AG04449 (cell line): ENCODE data around the gene CYRIA.

ENCODE experiments used
- CTCF ChIA-PET: fragments of 350-600 bp; formaldehyde crosslinking; extraction: SDS; loops from one replicate; lab custom pipeline; 2021; ENCODE audit warnings: antibody characterized with exemption; lab: Yijun Ruan, JAX
- POLR2A ChIA-PET: fragments of 400-600, 350-600 bp; formaldehyde crosslinking; extraction: SDS; loops from one replicate; lab custom pipeline; 2020; ENCODE audit warnings: antibody characterized with exemption, inconsistent platforms; lab: Yijun Ruan, JAX
- DNase-seq: peaks from one replicate; pipeline ENCODE4 v3.0.0-alpha.2; 2010; ENCODE audit warnings: low read depth, low spot score
- H3K4me3 ChIP-seq: 2 replicates; pipeline ENCODE4 v1.5.1; 2011; ENCODE audit warnings: low read depth, mild to moderate bottlenecking, control low read depth, low read length
- CTCF ChIP-seq: IDR thresholded peaks from one replicate; pipeline ENCODE4 v1.5.1; 2011; ENCODE audit warnings: mild to moderate bottlenecking, moderate library complexity, low read length, control low read depth, inconsistent platforms; ENCODE audit not compliant: insufficient read depth; ENCODE audit errors: missing control alignments

Gene CYRIA

GRCh38 chr2:16622399-16622968, 43.1 kb downstream of the CYRIA start:
- no peak for TF ChIP-seq CTCF
- no peak for DNase-seq
- POLR2A ChIA-PET: no interaction called here
- no peak overlapping the region for H3K4me3 ChIP-seq
- CTCF ChIA-PET: interaction anchor here (0.8 to 3.2 kb wide), 5 partner anchors 10 to 135 kb away, joined by 3 to 16 read pairs (median 4); no protein-coding TSS in a partner anchor

DNA sequence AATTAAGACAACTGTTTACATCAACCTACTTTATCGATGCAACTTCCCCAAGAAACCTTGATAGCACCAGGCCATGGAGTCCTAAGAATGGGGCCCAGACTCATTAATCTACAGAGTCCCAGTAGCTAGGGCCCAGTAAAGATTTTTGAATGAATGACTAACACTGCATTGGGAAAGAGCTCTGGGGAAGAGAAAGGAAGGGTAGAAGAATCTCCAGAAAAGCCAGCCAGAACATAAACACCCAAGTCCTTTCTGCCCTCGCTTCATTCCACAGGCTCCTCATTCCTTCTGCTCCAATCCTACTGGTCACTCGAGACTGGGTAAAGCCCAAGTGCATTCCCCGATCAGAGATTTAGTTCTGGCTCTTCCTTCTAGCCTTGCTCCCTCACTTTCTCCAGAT, 44.3 kb downstream of the CYRIA start:
- ChIA-PET POLR2A (no interaction called here), CTCF (interaction anchor here (0.8 to 3.7 kb wide), 4 partner anchors 9 to 137 kb away, joined by 3 to 17 read pairs (median 8); no protein-coding TSS in a partner anchor)
- no peak for DNase-seq
- no peak for TF ChIP-seq CTCF
- H3K4me3 ChIP-seq: no peak overlapping the region

DNA sequence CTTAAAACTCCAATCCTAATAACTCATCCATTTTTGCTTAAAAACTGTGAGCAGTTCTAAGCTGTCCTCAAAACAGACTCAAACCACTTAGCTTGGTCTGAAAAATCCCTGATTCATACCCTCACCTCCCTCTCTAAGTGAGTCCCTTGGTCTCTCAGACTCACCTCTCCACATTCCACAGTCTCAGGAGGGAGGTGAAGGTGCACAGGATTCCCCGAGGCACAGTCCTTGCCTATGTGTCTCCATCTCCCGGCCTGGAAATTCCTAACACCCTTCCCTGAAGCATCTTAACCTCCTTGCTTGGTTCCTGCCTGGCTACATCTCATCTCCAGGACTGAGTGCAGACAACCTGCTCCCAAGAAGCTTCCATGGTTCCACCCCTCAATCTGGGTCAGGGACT, 45.0 kb downstream of the CYRIA start:
- no peak for TF ChIP-seq CTCF
- CTCF ChIA-PET: interaction anchor here (3.2 to 3.7 kb wide), 2 partner anchors 12 to 136 kb away, joined by 11 to 17 read pairs; no protein-coding TSS in a partner anchor

GRCh38 chr2:16619576-16620245, 45.9 kb downstream of the CYRIA start:
- POLR2A ChIA-PET: no interaction called here
- TF ChIP-seq CTCF: no peak

More for the DNA sequence above, 45.0 kb downstream of the CYRIA start:
- DNase-seq: no peak
- no peak overlapping the region for H3K4me3 ChIP-seq
- POLR2A ChIA-PET: no interaction called here

GRCh38 chr2:16617282-16618266, 48.1 kb downstream of the CYRIA start:
- no peak for DNase-seq
- ChIA-PET CTCF (interaction anchor here (1.0 to 3.2 kb wide), 3 partner anchors 9 to 139 kb away, joined by 3 to 27 read pairs (median 4); no protein-coding TSS in a partner anchor), POLR2A (no interaction called here)
- H3K4me3 ChIP-seq: no peak overlapping the region
- peak; percentile 26 for TF ChIP-seq CTCF

More at GRCh38 chr2:16619576-16620245, 45.9 kb downstream of the CYRIA start:
- H3K4me3 ChIP-seq: no peak overlapping the region
- CTCF ChIA-PET: interaction anchor here (3.2 to 3.7 kb wide), 3 partner anchors 11 to 137 kb away, joined by 11 to 27 read pairs (median 17); no protein-coding TSS in a partner anchor
- no peak for DNase-seq
